GM21526 (cell line): Measurements from ENCODE around the gene NLGN1.

ENCODE experiments used
- ATAC-seq: cut with Tn5 transposase; IDR thresholded peaks from one replicate; pipeline ENCODE4 v1.9.1; 2021; ENCODE audit warnings: moderate library complexity; ENCODE audit not compliant: unreplicated experiment, low FRiP score

NLGN1 gene

GRCh38 chr3:173823911-173824460 is 426.4 kb downstream of the NLGN1 start:
- no peak for ATAC-seq

DNA sequence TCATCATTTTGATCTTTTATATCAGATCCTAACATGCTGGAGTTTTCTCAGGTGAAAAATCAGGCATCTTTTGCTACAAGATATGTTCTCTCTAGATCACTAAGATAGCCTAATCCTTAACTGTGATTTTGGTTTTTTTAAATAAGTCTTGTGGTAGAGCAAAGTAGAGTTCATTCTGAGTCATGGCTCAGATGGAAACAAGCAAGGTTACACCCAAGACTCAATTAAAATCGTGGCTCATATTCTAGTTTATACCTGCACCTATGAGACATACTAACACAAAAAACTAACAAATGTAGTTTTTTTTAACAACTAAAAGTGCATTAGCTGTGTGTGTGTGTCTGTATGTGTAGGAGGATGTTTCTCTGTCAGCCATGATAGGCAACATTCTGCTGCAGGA is 428.2 kb downstream of the NLGN1 start:
- ATAC-seq = no peak

- ATAC-seq = no peak
These were observed 428.9 kb downstream of the NLGN1 start for GRCh38 chr3:173826416-173826815.

- no peak for ATAC-seq
These were observed 429.5 kb downstream of the NLGN1 start for GRCh38 chr3:173826901-173827609.

GRCh38 chr3:173838644-173839043 is 441.1 kb downstream of the NLGN1 start:
- ATAC-seq = no peak

- no peak for ATAC-seq
These were observed 442.3 kb downstream of the NLGN1 start for GRCh38 chr3:173839859-173840258.

- ATAC-seq = no peak
These were observed 443.8 kb downstream of the NLGN1 start for GRCh38 chr3:173841334-173841733.

DNA sequence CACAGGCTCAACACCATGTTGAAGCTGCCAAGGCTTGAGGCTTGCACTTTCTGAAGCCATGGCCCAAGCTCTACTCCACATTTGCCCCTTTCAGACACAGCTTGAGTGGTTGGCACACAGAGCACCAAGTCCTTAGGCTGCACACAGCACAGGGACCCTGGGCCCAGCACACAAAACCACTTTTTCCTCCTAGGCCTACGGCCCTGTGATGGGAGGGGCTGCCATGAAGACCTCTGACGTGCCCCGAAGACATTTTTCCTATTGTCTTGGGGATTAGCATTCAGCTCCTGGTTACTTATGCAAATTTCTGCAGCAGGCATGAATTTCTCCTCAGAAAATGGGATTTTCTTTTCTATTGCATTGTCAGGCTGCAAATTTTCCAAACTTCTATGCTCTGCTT is 445.5 kb downstream of the NLGN1 start:
- no peak for ATAC-seq

- ATAC-seq = no peak
These were observed 449.0 kb downstream of the NLGN1 start for GRCh38 chr3:173846584-173846983.

DNA sequence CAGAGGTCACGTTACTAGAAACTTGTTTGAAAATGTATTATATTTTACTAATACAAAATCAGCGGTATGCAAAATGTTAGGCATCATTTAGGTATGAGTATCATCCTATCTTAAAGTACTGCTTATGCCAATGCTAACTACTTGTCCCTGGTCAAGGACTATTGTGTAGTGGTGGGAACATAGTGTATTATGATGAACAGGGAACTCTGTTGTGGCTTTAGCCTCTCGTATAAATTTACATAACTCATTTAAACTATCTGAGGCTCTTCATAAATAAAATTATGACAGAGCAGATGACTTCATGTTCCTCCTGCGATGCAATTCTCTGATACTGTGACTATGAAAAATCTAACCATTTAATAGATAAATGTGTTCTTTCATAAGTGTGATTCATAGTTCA is 451.9 kb downstream of the NLGN1 start:
- no peak for ATAC-seq

DNA sequence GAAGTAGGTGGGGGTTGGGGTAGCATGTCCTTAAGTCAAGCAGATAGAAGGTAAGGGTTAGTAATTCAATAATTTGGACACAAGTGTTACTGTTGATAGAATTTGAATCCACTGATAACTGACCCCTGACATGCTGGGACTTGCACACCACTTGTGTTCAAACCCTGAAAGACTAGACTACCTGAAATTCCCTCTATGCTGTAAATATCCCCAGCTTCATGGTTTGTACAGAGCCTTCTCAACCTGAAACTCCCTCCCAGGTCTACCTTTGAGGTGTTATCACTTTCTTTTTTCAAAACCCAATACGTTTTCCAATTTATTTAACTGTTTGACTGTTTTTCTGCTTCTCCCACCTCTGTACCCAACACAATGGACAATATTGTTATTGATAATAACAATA is 459.6 kb downstream of the NLGN1 start:
- no peak for ATAC-seq

DNA sequence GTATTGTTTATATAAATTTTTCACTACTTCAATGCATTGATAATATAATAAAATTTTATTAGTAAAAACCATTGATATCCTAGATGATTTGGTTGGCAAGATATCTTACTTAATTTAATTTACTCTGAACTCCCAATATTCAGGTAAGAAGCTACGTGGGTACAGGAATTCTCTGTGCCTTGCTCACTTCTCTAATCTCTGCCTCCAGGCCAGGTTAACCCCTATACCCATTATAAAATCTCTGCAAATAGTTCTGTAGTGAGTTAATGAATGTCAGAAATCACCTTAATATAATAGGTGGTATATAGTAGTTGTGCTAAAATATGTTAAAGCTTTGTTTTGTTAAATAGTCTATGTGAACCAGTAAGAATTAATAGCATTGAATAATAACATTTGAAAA is 465.2 kb downstream of the NLGN1 start:
- ATAC-seq = no peak

DNA sequence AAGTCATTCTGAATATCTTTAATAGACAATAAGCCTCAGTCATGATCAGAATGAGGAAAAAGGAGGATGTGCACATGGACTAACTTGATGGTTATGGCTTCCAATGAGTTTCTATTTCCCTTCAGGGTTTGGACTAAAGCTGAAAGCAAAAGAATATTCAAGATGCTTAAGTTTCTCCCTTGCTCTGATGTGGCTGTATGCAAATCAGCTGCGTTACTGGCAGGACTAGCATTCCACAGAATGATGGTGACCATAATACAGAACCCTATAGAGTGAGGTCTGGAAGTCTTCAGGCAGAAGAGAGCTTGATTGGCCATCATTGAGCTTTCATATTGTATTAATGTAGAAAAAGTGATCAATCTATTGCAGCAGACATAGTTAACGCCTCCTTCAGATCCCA is 466.0 kb downstream of the NLGN1 start:
- no peak for ATAC-seq

DNA sequence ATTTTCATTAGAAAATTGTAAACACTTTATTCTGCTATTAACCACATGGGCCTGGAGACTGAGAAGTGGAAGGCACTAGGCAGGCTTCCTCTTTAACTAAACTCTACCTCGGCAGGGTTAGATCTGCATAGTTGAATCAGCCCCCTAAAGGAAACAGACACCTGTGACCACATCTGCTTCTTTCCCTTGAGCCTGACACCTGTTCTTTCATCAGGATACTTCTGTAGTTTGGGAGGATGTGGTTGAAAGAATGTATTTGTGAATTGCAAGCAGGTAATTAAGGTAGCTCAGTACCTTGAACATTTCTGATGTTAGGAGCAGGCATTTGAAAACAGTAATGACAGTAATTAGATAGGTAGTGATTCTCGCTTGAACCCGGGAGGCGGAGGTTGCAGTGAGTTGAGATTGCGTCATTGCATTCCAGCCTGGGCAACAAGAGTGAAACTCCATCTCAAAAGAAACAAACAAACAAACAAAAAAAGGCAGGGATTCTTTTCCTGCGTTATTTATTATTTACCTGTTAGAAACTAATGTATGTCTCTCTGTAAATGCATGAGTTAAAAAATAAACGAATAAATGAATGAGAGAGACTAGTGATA is 468.5 kb downstream of the NLGN1 start:
- ATAC-seq = no peak

DNA sequence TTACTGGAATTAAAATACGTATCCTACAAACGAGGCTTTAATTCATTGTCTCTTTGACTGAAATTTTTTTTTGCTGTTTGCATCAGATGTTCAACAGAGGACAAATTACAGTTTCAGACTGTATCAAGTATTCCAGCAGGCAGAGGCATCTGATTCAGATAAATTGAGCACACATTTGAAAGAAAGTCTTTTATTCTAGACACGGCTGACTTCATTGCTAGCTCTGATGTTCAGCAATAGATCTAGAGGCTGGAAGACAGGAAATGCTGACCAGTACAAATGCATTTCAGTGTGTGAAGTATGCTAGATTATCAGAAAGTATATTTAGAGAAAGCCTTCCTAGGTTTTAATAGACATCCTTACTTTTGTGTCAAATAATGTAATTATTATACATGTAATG is 472.2 kb downstream of the NLGN1 start:
- no peak for ATAC-seq

- ATAC-seq = no peak
These were observed 473.4 kb downstream of the NLGN1 start for GRCh38 chr3:173870976-173871375.

DNA sequence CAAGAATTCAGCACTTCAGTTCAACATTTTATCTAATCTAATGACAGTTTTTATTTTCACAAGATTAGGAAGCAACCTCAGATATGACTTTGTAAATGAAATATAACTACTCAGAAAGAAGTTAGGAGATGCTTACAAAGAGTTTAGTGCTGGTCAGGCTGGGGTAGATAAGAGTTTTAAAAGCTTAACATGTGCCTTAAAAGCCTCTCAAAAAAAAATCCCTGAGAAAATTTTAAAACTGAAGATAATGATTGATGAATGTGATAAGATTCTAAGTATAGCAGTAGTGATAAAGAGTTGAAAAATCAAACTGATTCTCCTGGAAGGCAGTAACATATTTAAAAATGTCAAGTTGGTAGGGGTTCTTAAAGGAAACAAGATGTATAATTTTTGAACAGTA is 478.2 kb downstream of the NLGN1 start:
- ATAC-seq = no peak

DNA sequence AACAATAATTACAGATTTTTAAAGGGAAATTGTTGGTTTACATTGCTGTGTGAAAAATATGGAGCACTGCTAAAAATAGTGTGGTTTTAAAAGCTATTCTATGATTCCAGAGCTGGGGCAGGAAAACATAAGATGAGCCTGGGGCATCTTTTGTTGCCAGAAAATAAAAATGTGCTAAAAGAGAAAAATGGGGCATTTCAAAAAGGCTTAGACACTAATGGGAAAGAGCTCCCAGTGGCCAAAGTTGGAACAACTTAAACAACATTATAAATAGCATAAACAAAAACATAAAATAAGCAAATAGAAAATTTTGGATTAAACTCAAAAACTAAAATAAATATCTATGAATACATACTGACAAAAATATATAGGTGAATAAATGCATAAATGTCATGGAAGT is 478.9 kb downstream of the NLGN1 start:
- ATAC-seq = no peak

DNA sequence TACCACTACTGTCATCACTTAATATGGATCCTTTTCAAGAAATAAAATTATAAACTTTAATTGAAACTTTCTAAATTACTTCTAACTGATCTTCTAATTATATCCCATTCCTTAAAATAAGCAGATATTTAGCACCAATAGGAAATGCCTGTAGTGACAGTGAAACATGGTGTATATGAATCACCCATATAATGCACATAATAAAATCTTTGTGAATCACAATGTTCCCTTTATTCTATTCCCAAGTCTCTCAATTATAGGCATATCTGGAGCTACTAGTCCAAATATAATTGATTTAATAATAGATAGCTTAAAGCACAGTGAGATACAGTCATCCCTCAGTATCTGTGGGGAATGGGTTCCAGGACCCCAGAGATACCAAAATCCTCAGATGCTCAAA is 490.3 kb downstream of the NLGN1 start:
- no peak for ATAC-seq

GRCh38 chr3:173889596-173889995 is 492.1 kb downstream of the NLGN1 start:
- no peak for ATAC-seq

- no peak for ATAC-seq
These were observed 492.5 kb downstream of the NLGN1 start for GRCh38 chr3:173890091-173890490.
